ENCODE results near the gene SRPRA.

Gene SRPRA

DNA sequence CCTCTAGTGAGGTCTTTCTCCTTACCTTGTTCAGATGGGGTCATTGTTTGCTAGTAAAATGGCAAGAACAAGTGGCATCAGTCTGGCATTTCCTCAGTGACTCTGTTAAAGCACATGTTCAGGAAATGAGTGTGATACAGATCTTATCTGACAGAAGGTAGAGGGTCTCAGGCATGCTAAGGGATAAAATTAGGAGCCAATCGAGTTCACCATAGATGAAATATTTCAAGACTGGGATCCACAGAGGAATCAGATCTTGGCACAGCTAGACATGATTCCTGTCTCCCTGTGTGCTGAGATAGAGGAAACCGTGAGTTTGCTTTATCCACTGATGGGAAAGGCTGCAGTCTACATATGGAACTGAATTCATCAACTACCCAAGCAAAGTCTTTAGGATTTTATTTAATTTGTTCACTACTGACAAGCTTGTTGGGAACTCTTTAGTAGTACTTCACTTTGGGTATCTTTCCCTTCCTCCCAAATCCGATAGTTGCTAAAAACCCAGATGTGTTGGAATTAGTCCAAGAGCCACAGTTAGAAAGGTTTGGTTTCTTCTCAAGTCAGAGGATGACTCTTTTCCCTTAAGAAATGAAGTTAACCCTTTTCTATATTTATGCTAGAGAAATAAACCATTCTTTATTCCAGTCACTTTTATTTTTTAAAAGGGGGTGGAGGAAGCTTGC lies 38.7 kb downstream of the SRPRA start:
- no peak for DNase-seq (ENCODE audit: low spot score)

DNA sequence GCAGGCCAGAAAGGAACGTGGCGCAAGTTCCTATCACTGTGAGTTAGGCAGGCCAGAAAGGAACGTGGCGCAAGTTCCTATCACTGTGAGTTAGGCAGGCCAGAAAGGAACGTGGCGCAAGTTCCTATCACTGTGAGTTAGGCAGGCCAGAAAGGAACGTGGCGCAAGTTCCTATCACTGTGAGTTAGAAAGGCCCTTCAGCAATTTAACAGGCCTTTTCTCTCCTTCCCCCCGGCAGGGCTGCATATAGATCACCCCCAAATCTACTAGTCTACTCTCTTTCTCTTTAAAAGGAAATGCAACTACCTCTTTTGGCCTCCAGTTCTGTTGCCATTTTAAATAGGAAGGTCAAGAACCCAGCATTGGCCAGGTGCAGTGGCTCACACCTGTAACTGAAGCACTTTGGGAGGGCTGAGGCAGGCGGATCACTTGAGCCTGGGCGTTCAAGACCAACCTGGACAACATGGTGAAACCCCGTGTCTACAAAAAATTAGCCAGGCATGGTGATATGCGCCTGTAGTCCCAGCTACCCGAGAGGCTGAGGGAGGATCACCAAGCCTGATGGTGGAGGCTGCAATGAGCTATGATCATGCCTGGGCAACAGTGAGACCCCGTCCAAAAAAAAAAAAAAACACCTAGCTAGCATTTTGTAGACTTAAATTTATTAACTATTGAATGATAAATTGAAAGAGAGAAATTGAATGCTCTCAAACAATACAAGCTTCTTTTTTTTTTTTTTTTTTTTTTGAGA lies 42.2 kb downstream of the SRPRA start:
- DNase-seq (ENCODE audit: low spot score): no peak

DNA sequence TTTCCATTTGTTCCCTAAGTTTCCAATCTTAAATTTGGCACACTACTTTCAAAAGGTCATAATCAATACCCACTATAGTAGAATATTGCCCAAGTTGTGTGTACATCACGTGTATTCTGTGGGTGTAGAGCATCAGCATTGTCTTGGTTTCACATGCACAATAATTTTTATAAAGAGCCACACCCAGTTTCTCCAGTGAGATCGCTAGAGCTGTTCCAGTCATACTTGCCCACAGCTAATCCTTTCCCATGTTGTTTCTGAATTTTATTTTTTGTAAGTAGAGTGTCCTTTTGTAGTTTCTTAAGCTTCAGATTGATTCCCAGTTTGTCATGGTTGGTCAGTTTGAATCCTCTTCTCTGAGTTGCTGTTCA lies 43.4 kb downstream of the SRPRA start:
- DNase-seq (ENCODE audit: low spot score): no peak

DNA sequence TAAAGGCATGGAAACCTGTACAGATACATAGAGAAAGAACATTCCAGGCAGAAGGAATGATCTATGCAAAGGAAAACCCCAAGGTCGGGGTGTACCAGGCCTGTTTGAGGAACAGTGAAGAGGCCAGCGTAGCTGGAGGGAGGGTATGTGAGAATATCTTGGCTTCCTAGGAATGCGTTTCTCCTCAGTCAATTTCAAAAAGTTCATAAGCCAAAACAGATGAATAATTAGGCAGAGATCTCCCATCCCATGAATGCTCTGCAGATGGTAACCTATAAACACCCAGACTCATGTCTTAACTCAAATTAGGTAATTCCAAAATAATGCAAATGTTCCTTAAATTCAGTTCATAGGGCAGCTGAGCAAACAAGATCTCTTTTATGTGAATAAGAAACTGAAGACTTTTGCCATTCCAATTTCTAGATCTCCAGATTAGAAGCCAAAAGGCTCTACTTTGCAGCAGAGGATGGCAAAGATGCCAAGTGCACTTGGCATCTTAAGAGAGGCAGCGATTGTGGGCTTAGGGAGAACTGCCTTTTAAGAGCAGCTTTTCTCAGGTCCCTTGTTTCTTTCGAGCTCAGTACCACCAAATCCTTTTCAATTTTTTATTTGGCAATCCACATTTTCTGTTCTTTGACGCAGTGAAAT lies 43.9 kb downstream of the SRPRA start:
- no peak for DNase-seq (ENCODE audit: low spot score)

DNA sequence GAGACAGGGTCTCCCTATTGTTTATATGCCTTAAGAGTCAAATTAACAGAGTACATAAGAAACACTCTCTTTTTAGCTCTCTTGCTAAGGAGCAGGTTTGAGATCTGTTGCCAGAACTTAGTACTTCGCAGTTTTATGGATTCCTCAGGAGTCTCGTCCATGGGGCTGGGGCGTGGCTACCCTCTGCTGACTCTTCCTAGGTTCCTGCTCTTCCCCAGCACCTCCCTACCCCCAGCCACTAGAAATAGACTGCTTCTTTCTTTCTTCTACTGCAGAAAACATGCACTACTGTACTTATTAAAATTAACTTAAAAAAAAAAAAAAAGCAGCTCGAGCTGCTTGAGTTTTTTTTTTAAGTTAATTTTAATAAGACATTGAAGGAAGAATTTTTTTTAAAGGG lies 49.1 kb downstream of the SRPRA start:
- DNase-seq (ENCODE audit: low spot score): no peak

DNA sequence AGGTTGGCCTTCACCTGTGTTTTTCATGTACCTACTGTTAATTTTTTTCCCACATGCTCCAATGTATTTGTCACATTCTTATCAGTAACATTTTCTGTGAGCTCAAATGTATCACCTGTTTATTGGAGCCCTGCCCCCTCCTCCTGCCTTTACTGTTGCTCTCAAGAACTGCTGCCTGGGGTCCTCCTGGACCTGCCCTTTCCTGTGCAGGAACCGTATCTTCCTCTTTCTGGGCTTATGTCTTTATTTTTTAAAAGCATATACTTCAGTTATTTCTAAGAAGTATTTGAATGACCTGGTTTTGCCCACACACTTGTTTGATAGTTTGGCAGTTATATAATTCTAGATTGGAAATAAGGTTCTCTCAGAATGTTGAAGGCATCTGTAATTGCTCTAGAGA lies 51.2 kb downstream of the SRPRA start:
- DNase-seq (ENCODE audit: low spot score): no peak

DNA sequence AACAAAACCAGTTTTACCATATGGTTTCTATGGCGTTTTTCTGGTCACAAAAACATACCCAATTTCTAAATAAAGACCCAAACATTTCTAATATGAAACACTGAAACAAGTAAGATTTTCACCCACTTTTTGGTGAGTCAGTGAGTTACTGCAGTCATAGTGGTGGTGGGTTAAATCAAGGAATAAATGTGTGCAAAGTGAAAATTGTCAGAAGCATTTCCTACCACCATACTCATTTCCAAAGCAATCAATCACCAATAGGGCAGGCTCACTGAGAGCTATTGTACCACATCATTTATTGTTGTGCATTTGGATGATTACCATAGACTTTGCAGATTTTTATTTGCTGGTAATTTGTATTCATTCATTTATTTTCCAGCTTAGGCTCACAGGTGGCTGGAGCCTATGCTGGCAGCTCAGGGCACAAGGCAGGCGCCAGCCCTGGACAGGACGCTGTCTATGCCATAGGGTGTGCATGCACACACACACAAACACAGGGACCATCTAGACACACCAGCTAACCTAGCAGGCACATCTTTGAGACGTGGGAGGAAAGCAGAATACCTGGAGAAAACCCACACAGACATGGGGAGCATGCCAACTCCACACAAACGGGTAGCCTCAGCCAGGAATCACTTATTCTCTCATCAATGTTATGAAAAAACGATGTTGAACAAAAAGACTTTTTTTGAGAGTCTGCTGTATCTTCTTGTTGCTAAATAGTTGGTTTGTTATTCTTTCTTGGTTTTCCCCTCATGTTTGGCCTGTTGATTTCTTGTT lies 52.0 kb downstream of the SRPRA start:
- DNase-seq (ENCODE audit: low spot score): no peak

DNA sequence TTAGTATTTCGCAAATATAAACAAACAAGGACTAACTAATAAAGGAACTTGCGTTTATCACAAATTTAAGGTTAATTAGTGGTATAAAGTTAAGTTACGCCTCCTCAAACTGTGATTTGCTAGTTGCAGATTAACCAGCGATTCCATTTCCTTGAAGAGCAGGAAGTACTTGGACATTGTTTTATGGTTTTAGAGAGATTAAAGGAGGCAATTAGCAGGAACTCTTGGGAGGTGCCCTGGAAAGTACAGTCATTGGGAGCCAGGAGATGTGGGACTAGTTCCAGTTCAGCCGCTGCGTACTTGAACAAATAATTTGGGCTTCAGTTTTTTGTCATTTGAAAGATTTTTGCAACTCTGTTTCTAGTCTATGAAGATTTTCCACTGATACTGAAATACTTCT lies 53.9 kb downstream of the SRPRA start:
- DNase-seq (ENCODE audit: low spot score): no peak

DNA sequence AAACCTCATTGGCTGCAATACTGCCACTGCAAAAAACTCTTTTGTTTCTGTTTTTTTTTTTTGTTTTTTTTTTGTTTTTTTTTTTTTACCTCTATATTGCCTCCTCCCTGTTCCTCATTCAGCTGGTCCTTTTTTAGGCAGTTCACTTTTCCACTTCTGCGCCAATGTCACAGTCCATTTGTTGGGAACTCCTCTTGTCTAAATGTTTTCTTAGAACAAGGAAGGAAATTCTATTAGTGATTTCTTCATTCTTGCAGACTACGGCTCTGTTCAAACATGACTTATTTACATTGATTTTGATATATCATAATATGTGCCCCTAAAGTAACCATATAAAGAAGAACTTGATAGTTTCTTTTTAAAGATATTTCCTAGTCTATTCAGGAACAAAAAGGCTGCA lies 54.3 kb downstream of the SRPRA start:
- DNase-seq (ENCODE audit: low spot score): no peak
